DND-41 (cell line): ENCODE results near the gene WDR70.

Experiments used
- EZH2 ChIP-seq: IDR thresholded peaks from 3 replicates; pipeline ENCODE4 v1.6.1; 2012; ENCODE audit warnings: borderline replicate concordance, low read depth, mild to moderate bottlenecking, moderate library complexity, low read length, inconsistent platforms; ENCODE audit not compliant: severe bottlenecking
- TF ChIP-seq, protein P1 (sequence below): IDR thresholded peaks from 2 replicates; pipeline ENCODE4 v1.5.1; 2012; ENCODE audit warnings: borderline replicate concordance, low read length, moderate library complexity, mild to moderate bottlenecking; ENCODE audit not compliant: poor library complexity, severe bottlenecking; ENCODE audit errors: extremely low read depth

DNA sequence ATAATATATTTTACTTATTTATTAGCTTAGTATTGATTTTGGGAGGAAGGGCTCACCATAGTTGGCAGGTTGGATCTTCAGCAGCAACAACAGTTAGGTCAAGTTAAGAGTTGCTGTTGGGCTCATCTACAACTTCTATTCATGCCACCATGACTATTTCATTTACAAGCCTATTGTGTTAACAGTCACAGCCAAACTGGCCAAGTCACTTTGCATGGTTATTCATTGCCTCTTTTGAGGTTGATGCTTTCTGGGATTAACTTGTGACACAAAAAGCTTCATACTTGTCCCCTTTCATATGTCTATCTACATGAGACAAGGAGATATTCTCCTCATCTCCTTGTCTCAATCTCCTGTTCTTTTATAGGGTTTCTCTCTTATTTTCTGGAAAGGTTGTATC is 98.3 kb downstream of the WDR70 start:
- TF ChIP-seq, protein P1, sequence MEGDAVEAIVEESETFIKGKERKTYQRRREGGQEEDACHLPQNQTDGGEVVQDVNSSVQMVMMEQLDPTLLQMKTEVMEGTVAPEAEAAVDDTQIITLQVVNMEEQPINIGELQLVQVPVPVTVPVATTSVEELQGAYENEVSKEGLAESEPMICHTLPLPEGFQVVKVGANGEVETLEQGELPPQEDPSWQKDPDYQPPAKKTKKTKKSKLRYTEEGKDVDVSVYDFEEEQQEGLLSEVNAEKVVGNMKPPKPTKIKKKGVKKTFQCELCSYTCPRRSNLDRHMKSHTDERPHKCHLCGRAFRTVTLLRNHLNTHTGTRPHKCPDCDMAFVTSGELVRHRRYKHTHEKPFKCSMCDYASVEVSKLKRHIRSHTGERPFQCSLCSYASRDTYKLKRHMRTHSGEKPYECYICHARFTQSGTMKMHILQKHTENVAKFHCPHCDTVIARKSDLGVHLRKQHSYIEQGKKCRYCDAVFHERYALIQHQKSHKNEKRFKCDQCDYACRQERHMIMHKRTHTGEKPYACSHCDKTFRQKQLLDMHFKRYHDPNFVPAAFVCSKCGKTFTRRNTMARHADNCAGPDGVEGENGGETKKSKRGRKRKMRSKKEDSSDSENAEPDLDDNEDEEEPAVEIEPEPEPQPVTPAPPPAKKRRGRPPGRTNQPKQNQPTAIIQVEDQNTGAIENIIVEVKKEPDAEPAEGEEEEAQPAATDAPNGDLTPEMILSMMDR = no peak
- TF ChIP-seq EZH2 = no peak
